GM19324 (cell line): Measurements from ENCODE around the gene CPSF2.
"Not testable (repeated sequence)": the region's sequence is repeated elsewhere in the genome, so short reads cannot be mapped to it uniquely, and the experiment has no call there.

ENCODE experiments used
- ATAC-seq: cut with Tn5 transposase; IDR thresholded peaks from one replicate; pipeline ENCODE4 v1.9.1; 2021; ENCODE audit warnings: mild to moderate bottlenecking, moderate library complexity; ENCODE audit not compliant: unreplicated experiment, low FRiP score

CPSF2 gene

DNA sequence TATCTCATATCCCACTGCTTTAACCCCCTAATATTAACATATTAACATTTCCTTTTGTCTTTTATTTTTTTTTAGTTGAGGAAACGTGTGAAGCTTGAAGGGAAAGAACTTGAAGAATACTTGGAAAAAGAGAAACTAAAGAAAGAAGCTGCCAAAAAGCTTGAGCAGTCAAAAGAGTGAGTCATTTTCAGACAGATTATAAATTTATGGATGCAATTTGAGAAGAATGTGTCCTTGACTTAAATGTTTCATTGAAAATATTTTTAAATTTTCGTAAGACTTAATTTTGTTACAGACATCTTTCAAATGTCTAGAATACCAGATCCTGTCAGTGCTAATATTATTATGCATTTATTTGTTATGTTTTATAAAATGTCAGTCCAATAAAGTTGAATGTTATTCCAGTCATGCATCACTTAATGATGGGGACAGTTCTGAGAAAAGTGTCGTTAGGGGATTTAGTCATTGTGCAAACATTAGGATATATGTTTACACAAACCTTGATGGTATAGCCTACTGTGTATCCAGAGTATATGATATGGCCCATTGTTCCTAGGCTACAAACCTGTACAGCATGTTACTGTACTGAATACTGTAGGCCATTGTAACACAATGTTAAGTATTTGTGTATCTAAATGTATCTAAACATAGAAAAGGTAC, 32.6 kb downstream of the CPSF2 start:
- ATAC-seq: no peak

DNA sequence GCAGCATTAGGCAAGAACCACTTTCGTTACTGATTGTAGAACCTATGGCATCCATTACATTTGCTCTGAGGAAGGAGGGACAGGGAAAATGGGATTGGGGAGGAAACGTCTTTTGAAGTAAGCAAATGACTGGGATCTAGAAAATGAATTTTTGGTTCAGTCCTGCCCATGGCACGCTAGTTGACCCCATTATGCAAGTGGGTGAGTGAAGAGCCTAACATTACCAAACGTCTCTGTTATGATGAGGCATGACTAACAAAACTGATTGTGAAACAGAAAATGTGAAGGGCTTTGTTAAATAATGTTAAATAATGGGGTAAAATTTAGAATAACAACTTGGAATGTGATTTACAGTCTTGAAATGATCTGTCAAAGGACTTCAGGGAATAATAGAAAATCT, 38.9 kb downstream of the CPSF2 start:
- ATAC-seq: no peak

DNA sequence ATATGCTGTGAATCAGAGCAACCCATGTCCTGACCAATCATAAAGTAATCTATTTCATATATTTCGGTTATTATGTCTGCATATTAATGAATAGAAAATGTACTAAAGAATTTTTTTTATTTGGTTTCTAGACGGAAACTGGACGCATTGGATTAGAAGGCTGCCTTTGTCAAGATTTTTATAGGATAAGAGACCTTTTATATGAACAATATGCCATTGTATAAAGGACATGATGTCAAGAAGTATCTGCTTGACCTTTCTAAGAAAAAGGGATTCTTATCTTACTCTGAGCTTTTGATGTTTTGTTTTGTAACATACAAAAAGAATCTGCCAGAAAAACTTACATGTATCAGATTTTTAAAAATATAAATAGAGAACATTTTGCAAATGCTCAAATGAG, 39.8 kb downstream of the CPSF2 start:
- no peak for ATAC-seq

- ATAC-seq: no peak
Observed at GRCh38 chr14:92164958-92165357, 43.2 kb downstream of the CPSF2 start.

DNA sequence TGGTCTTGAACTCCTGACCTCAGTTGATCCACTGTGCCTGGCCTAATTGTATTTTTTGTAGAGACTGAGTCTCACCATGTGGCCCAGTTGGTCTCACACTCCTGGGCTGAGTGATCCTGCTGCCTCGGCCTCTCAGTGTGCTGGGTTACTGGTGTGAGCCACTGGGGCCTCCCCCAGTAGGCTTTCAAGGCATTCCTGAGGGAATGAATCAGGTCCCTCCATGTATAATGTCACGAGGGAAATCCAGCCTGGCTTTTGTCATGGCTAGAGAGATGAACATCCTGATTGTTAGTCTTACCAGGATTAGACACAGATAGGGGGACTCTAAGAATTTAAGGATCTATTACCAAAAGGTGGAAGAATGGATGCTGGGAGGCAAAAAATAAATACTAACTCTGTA, 51.9 kb downstream of the CPSF2 start:
- no peak for ATAC-seq

GRCh38 chr14:92175811-92176210, 54.0 kb downstream of the CPSF2 start:
- ATAC-seq: no peak

- no peak for ATAC-seq
Observed at GRCh38 chr14:92176476-92176875, 54.7 kb downstream of the CPSF2 start.

DNA sequence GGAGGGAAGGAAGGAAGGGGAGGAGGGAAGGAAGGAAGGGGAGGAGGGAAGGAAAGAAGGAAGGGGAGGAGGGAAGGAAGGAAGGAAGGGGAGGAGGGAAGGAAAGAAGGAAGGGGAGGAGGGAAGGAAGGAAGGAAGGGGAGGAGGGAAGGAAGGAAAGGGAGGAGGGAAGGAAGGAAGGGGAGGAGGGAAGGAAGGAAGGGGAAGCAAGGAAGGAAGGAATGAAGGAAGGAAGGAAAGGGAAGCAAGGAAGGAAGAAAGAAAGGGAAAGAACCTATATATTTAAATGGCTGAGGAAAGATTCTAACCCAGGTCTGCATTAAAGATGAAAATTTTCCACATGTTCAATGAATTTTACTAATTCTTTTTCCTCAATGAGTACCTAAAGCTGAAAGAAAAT, 57.4 kb downstream of the CPSF2 start:
- not testable (repeated sequence) for ATAC-seq

DNA sequence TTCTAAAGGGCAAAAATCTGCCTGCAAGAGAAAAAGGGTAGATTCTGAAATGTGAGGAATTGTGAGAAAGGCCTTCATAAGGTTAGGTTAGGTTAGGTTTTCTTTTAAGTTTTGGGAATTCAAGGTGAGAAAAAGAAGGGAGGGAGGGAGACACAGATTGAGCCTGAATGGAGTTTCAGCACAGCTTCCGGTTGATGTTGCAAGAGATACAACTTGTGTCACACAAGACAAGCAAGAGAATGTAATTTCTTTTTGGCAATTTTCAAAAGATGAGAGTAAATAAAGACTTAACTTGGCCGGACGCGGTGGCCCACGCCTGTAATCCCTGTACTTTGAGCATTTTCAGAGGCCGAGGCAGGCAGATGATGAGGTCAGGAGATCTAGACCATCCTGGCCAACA, 63.8 kb downstream of the CPSF2 start:
- ATAC-seq: no peak

DNA sequence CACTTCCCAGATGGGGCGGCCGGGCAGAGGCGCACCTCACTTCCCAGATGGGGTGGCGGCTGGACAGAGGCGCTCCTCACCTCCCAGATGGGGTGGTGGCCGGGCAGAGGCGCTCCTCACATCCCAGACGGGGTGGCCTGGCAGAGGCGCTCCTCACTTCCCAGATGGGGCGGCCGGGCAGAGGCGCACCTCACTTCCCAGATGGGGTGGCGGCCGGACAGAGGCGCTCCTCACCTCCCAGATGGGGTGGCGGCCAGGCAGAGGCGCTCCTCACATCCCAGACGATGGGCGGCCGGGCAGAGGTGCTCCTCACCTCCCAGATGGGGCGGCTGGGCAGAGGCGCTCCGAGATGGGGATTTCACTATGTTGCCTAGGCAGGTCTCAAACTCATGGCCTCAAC, 65.8 kb downstream of the CPSF2 start:
- ATAC-seq: not testable (repeated sequence)

GRCh38 chr14:92190768-92191167, 69.0 kb downstream of the CPSF2 start:
- ATAC-seq: no peak

DNA sequence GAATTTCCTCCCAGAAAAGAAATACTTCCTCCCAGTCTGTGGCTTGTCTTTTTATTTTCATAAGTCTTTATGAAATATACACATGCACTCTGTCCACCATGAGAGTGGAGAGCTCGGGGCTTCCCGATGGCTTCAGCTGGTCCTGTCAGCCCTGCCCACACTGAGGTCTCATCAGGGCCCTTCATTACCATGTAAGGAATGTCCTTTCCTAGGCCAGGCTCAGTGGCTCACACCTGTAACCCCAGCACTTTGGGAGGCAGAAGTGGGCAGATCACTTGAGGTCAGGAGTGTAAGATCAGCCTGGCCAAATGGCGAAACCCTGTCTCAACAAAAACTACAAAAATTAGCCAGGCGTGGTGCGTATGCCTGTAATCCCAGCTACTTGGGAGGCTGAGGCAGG, 77.0 kb downstream of the CPSF2 start:
- ATAC-seq: no peak

DNA sequence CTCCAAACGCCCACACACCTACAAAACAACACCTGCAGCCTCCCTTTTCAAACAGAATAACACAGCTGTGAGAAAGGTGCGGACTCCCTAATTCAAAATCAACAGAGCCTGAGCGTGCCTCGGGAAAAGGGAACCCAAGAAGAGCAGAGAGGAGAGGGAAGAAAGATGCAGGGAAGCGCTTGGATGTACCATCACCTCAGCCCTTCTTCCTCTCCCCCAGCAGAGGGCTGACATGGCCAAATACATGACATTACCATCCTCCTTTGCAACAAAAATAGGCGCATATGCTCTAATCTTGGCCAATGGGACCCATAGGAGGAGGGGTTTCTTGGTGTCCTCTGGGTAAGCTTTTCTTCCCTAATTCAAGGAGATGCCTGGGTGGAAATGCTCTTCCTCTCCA, 78.0 kb downstream of the CPSF2 start:
- ATAC-seq: no peak

GRCh38 chr14:92203116-92203515, 81.3 kb downstream of the CPSF2 start:
- no peak for ATAC-seq

DNA sequence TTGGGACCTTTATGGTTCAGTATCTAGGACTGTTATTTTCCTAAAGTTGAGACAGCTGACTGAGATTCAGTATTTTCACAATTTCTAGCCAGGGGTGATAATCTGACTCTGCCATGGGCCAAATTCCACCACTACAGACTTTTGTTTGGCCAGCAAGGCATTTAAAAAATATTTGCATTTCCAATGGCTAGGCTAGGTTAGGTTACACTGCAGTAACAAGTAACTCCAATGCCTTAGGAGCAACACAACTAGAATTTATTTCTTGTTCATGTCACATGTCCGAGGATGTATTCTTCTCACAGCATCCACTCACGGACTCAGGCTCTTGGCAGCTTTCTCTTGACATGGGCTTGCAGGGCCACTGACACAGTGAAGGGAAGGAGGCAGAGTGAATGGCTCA, 83.0 kb downstream of the CPSF2 start:
- ATAC-seq: no peak

DNA sequence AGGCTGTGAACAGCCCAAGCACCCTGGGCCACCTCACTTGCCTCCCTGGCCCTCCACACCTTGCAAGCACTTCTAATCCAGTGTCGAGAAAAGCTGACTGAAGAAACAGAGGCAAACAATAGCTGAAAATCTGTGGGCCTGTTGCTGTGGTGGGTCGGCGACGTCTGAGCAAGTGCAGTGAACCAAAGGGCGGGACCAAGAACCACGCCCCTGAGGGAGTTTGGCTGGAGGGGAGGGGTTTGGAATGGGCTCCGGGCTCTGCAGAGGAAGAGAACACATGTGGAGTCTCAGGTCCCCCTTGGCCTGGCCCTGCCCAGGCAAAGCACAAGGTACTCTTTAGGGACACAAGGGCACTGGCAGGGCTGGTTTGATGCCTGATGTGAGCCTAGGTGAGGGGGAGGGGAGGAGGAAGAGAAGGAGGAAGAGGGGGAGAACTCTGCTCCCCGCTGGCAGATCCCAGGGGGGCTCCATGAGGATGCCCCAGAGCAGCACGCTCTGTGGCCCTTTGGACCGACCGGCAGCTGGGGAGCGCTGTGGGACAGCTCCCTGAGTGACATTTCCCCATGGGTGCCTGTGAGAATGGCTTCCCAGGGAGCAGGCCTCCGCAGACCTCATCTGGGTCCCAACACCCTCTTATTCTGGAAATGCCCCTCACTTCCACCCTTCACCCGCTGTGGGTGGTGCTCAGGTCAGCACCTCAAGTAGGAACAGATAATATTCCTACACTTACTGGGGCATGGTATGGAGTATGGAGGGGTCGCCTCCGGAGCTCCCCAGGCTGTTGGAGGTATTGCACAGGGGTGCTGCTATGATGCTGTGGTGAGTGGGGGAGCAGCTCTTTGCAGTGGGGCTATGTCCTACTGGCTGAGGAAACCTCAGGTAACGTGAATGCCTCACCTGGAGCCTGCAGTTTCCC, 85.5 kb downstream of the CPSF2 start:
- ATAC-seq: no peak

DNA sequence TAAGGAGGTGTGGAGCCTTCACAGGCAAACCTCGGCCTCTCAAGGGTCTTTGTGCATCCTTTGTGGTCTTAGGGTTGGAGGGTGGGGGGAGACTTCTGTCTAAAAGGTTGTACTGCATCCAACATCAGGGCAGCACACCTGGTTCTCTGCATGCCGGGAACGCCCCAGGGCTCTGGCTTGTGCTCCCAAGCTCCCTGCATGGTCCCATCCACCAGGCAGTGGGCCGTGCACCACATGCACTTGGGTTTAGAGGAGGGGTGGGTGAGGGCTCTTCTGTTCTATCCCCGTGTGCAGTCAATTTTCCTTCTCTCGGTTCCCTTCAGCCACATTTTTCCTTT, 86.1 kb downstream of the CPSF2 start:
- ATAC-seq: no peak

- ATAC-seq: no peak
Observed at GRCh38 chr14:92209141-92209540, 87.4 kb downstream of the CPSF2 start.

- not testable (repeated sequence) for ATAC-seq
Observed at GRCh38 chr14:92213125-92213524, 91.4 kb downstream of the CPSF2 start.

DNA sequence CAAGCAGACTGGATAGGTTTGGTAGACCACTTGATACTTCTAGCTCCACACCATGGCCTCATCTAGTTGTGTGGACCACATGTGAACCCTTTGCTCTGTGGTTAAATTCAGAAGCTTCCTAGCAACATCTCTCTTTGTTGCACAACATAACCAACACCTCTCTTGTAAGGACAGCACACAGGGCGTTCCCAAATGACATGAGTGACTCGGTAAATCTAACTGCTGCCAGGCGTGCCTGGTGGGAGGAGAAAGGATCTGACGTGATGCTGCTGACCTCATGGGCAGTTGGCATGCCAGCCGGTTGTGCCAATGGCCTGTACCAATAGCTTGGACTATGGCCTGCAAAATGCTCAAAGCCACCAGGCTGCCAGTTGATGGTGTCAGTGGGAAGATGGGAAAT, 93.8 kb downstream of the CPSF2 start:
- ATAC-seq: no peak

DNA sequence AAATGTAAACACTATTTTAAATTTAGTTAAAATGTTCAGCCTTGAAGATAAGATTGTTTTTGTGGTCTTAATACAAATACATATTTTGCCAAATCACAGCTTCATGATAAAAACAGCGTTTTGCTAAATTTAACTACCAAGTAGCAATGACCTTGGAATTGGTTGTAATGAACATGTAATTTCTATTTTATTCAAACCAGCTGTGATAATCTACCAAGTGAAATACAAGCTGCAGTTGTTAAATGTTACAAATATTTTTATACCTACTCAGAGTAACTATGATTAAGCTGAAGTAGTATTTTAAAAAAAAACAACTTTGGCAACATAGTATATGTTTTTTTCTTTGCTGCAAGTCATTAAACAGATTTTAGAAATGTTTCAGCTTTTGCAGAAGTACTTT, 96.2 kb downstream of the CPSF2 start:
- no peak for ATAC-seq
